GM12892 (cell line): ENCODE measurements around the gene TIMM8B.

Experiments used
- POLR2A ChIP-seq: IDR thresholded peaks from 2 replicates; pipeline ENCODE4 v1.6.1; 2011; ENCODE audit warnings: low read depth, low read length, control low read depth
- POLR2AphosphoS5 ChIP-seq: IDR thresholded peaks from 2 replicates; pipeline ENCODE4 v1.6.1; 2011; ENCODE audit warnings: low read depth, low read length, control low read depth
- TAF1 ChIP-seq: IDR thresholded peaks from 2 replicates; pipeline ENCODE4 v1.6.1; 2011; ENCODE audit warnings: low read depth, mild to moderate bottlenecking, control low read depth, low read length, borderline replicate concordance

- TF ChIP-seq TAF1 (no peak), POLR2A (no peak), POLR2AphosphoS5 (no peak)
Observed at GRCh38 chr11:112096194-112096593, 9.6 kb upstream of the TIMM8B start.
